Head of caudate nucleus (tissue), 42 donors: ENCODE measurements around the gene SLCO4A1.

Experiments used
- DNase-seq, 42 donors: peaks; one replicate each; pipeline versions ENCODE4 v3.0.0 to v3.0.0-alpha.2; 2020 to 2021; ENCODE audit warnings: mixed read lengths in 7 of 42
- intact Hi-C: fragments of 100-400 bp; cut with DNase I; formaldehyde crosslinking; loops from one replicate; pipeline ENCODE4 v1.15.0; 2022

Gene SLCO4A1

DNA sequence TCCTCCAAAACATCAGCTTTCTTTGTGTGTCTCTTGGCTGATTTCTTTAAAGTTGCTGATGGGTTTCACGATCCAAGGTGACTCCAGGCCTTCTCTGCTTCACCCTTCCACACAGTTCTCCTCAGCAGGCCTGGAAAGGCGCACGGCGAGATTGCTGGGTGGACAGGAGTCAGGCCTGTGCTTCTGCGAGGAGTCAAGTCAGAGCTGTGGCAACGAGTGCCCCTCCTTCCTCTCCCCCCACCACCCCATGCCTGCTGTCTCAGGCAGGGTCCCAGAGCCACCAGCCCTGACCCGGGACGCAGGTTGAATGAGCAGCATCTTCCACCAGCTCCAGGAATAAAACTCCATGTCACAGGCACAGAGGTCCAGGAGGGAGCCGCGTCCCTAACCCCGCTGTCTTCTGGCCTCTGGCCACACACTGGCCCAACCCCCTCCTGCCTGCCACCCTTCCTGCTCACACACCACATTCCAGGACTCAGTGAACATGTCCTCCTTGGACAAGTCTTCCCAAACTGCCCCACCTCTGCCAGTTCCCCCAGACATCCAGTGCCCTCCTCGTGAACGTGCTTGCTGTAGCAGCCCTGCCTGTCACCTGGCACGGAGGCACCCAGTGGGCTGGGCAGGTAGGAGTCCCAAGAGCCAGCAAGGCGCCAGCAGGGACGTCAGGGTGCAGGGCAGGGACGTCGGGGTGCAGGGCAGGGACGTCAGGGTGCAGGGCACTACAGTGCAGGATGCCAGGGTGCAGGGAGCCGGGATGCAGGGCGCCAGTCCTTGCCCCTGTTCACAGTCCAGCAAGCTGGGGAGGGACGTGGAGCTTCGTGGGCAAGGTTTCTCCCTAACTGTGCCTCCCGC is 59.1 kb downstream of the SLCO4A1 start:
- intact Hi-C loops, result no loop called here
- no peak for DNase-seq

DNA sequence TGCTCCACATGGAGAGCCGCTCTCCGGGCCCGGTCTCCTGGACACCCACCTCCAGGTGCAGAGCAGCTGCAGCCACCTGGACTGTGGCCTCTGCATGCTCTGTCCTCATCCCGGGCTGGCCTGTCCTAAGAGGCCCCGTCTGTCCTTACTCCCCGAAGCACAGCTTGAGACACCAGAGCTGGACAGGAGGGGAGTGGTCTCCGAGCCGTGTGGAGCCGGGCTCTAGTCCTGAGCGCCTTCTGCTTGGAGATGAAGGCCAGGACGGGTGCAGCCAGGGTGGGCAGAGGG is 59.7 kb downstream of the SLCO4A1 start:
- DNase-seq, result no peak
- intact Hi-C loops, result no loop called here

- intact Hi-C loops, result no loop called here
- no peak for DNase-seq
These were observed 60.9 kb downstream of the SLCO4A1 start for GRCh38 chr20:62702895-62703852.

DNA sequence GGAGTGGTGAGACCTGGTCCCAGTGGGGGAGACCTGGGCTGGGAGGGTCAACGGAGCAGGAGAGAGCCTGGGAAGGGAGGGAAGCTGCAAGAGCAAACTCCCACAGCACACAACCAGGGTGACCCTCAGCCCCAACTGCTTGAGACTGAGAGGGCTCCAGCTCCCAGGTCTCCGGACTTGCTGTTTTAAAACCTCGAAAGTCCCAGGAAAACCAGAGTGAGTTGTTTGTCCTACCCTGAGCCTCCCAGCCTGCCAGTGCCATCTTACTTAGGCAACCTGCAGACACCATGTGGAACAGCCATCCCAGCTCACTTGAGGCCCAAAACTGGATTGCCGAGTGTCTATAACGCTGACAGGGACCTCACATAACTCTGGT is 61.5 kb downstream of the SLCO4A1 start:
- intact Hi-C loops, result no loop called here
- DNase-seq, result no peak

- DNase-seq, result peak in 28 of 42 donors; percentile 25 to 71 (median 42)
- intact Hi-C loops, result no loop called here
These were observed 62.1 kb downstream of the SLCO4A1 start for GRCh38 chr20:62704341-62704948.

- intact Hi-C loops, result no loop called here
These were observed 63.3 kb downstream of the SLCO4A1 start for GRCh38 chr20:62705627-62706026.

DNA sequence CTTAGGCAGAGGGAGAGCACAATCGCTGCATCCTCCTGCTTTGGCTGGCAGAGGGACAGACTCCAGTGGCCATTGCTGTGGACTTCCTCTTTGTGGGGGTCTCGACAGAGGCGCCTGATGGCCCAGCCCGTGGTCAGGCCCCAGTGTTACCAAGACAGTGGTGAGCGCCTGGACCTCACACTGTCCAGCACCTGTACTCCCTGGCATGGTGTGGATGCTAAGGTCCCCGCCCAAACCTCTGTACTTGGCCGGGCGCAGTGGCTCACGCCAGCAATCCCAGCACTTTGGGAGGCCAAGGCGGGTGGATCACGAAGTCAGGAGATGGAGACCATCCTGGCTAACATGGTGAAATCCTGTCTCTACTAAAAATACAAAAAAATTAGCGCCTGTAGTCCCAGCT is 64.0 kb downstream of the SLCO4A1 start:
- intact Hi-C loops, result no loop called here
- DNase-seq, result no peak

More at GRCh38 chr20:62705627-62706026, 63.3 kb downstream of the SLCO4A1 start:
- DNase-seq, result no peak

- DNase-seq, result no peak
- intact Hi-C loops, result no loop called here
These were observed 64.6 kb downstream of the SLCO4A1 start for GRCh38 chr20:62706857-62707256.

- no peak for DNase-seq
These were observed 65.1 kb downstream of the SLCO4A1 start for GRCh38 chr20:62707276-62707920.

GRCh38 chr20:62707921-62708521 is 65.7 kb downstream of the SLCO4A1 start:
- no peak for DNase-seq
- intact Hi-C loops, result no loop called here

More at GRCh38 chr20:62707276-62707920, 65.1 kb downstream of the SLCO4A1 start:
- intact Hi-C loops, result no loop called here

GRCh38 chr20:62708591-62709536 is 66.6 kb downstream of the SLCO4A1 start, which contains the start of gene NTSR1:
Gene NTSR1, plus strand, starts transcription at chr20:62708836. Its CDS starts 372 bp downstream, at chr20:62709208.
- peak in 17 of 42 donors; percentile 23 to 72 (median 46) for DNase-seq
- intact Hi-C loops, result no loop called here

- DNase-seq, result no peak
These were observed 67.2 kb downstream of the SLCO4A1 start for GRCh38 chr20:62709537-62709905.

GRCh38 chr20:62710221-62710885 is 68.0 kb downstream of the SLCO4A1 start:
- intact Hi-C loops, result no loop called here
- DNase-seq, result no peak

More at GRCh38 chr20:62709537-62709905, 67.2 kb downstream of the SLCO4A1 start:
- intact Hi-C loops, result no loop called here

GRCh38 chr20:62710886-62711702 is 68.8 kb downstream of the SLCO4A1 start:
- peak in 2 of 42 donors; percentile 38 to 56 for DNase-seq
- intact Hi-C loops, result no loop called here

DNA sequence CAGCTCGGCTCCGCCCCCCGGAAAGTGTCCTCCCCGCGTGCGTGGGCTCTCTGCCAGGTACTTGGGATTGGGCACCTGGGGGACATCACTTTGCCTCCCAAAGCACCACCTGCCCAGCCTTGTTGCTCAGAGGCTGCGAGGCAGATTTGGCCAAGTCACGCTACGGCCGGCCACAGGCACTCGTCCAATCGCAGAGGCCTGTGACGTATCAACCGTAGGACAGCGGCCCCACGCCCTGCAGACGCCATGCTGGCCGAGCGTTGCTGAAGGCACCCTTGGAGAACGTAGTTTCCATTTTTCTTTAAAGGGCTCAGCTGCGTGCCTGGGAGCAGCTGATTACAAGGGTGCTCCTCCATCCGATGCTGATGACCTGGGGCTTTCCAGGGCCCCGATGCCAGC is 69.4 kb downstream of the SLCO4A1 start:
- intact Hi-C loops, result no loop called here
- no peak for DNase-seq

DNA sequence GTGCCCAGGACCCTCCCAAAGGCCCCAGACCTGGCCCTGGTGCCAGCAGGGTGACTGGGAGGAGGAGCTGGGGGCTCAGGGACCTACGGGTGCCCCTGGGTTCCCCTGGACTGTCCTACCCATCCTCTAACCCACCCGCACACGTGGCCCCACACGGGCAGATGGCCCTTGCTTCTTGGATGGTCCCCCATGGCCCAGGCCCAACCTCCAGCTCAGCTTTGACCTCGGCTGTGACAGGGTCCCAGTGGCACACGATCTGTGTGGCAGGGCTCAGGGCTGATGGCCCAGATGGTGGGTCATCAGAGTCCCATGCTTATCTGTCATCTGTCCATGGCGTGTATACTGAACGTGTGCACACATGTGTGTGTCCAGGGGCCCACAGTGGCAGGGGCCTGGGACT is 70.3 kb downstream of the SLCO4A1 start:
- no peak for DNase-seq
- intact Hi-C loops, result no loop called here
